Mesenchymal stem cell (in vitro differentiated cells and primary cell): Measurements from ENCODE around the gene APC.

ENCODE experiments used
- DNase-seq: peaks from one replicate; pipeline ENCODE4 v3.0.0-alpha.2; 2013
- H2AFZ ChIP-seq: one replicate; pipeline ENCODE4 v1.6.1; 2013; ENCODE audit warnings: low read depth, mild to moderate bottlenecking, control low read depth, inconsistent platforms, low read length, moderate library complexity
- H2AK5ac ChIP-seq: 2 replicates; pipeline ENCODE4 v1.6.1; 2013; ENCODE audit warnings: low read length, moderate library complexity, mild to moderate bottlenecking, inconsistent platforms; ENCODE audit not compliant: severe bottlenecking
- H2BK120ac ChIP-seq: one replicate; pipeline ENCODE4 v1.6.1; 2013; ENCODE audit warnings: low read depth, mild to moderate bottlenecking, inconsistent platforms, low read length, moderate library complexity
- H2BK12ac ChIP-seq, 2 experiments: one replicate each; pipeline ENCODE4 v1.6.1; 2013; ENCODE audit warnings: inconsistent platforms in 2 of 2, low read length in 2 of 2, mild to moderate bottlenecking in 2 of 2, moderate library complexity in 2 of 2, control low read depth in 1 of 2
- H2BK15ac ChIP-seq: one replicate; pipeline ENCODE4 v1.6.1; 2013; ENCODE audit warnings: mild to moderate bottlenecking, low read depth, inconsistent platforms; ENCODE audit not compliant: poor library complexity, severe bottlenecking
- H2BK5ac ChIP-seq: 2 replicates; pipeline ENCODE4 v1.6.1; 2013; ENCODE audit warnings: low read depth, mild to moderate bottlenecking, low read length, control low read depth, inconsistent platforms; ENCODE audit not compliant: poor library complexity, severe bottlenecking
- H3K14ac ChIP-seq, 2 experiments: one replicate each; pipeline ENCODE4 v1.6.1; 2013; ENCODE audit warnings: inconsistent platforms in 2 of 2, low read length in 2 of 2, control low read depth in 1 of 2, mild to moderate bottlenecking in 1 of 2, moderate library complexity in 1 of 2
- H3K18ac ChIP-seq, 2 experiments: one replicate each; pipeline ENCODE4 v1.6.1; 2013; ENCODE audit warnings: inconsistent platforms in 2 of 2, low read length in 2 of 2, control low read depth in 1 of 2, low read depth in 1 of 2, mild to moderate bottlenecking in 1 of 2
- H3K23ac ChIP-seq, 2 experiments: one replicate each; pipeline ENCODE4 v1.6.1; 2013; ENCODE audit warnings: inconsistent platforms in 2 of 2, low read length in 2 of 2, mild to moderate bottlenecking in 2 of 2, moderate library complexity in 2 of 2, control low read depth in 1 of 2
- H3K27ac ChIP-seq: 2 replicates; pipeline ENCODE4 v1.5.1; 2013; ENCODE audit warnings: mild to moderate bottlenecking, moderate library complexity, low read length, control low read depth, inconsistent platforms; ENCODE audit not compliant: poor library complexity, severe bottlenecking
- H3K27me3 ChIP-seq, 2 experiments: 2 replicates each; pipeline versions ENCODE4 v1.6.1 to v1.7.0; 2013; ENCODE audit warnings: low read length in 2 of 2, mild to moderate bottlenecking in 2 of 2, moderate library complexity in 2 of 2, control low read depth in 1 of 2, inconsistent platforms in 1 of 2; ENCODE audit not compliant: control insufficient read depth in 1 of 2, insufficient read depth in 1 of 2
- H3K36me3 ChIP-seq, 2 experiments: 2 replicates each; pipeline versions ENCODE4 v1.6.1 to v1.7.0; 2013; ENCODE audit warnings: low read length in 2 of 2, control low read depth in 1 of 2, inconsistent platforms in 1 of 2, low read depth in 1 of 2, mild to moderate bottlenecking in 1 of 2; ENCODE audit not compliant: insufficient read depth in 2 of 2, control insufficient read depth in 1 of 2
- H3K4ac ChIP-seq, 2 experiments: one replicate each; pipeline ENCODE4 v1.6.1; 2013; ENCODE audit warnings: inconsistent platforms in 2 of 2, low read length in 2 of 2, mild to moderate bottlenecking in 2 of 2, moderate library complexity in 2 of 2, control low read depth in 1 of 2, low read depth in 1 of 2
- H3K4me1 ChIP-seq: 2 replicates; pipeline ENCODE4 v1.6.1; 2013; ENCODE audit warnings: low read depth, low read length, control low read depth; ENCODE audit not compliant: control insufficient read depth, insufficient read depth
- H3K4me2 ChIP-seq: 2 replicates; pipeline ENCODE4 v1.6.1; 2013; ENCODE audit warnings: low read length, mild to moderate bottlenecking, inconsistent platforms; ENCODE audit not compliant: poor library complexity, severe bottlenecking
- H3K4me3 ChIP-seq, 2 experiments: 2 replicates each; pipeline versions ENCODE4 v1.5.1 to v1.7.0; 2013; ENCODE audit warnings: low read length in 2 of 2, mild to moderate bottlenecking in 2 of 2, control low read depth in 1 of 2, low read depth in 1 of 2; ENCODE audit not compliant: insufficient read depth in 1 of 2
- H3K79me1 ChIP-seq: replicated peaks from 2 replicates; pipeline ENCODE4 v1.6.1; 2013; ENCODE audit warnings: mild to moderate bottlenecking, control low read depth, low read length, inconsistent platforms; ENCODE audit not compliant: poor library complexity, severe bottlenecking
- H3K9ac ChIP-seq: 2 replicates; pipeline ENCODE4 v1.7.0; 2013; ENCODE audit warnings: mild to moderate bottlenecking, low read length, moderate library complexity
- H3K9me3 ChIP-seq: 2 replicates; pipeline ENCODE4 v1.7.0; 2013; ENCODE audit warnings: mild to moderate bottlenecking, low read length; ENCODE audit not compliant: control insufficient read depth
- H4K8ac ChIP-seq: one replicate; pipeline ENCODE4 v1.6.1; 2013; ENCODE audit warnings: inconsistent platforms, mild to moderate bottlenecking, low read length, moderate library complexity
- H4K91ac ChIP-seq: one replicate; pipeline ENCODE4 v1.6.1; 2013; ENCODE audit warnings: mild to moderate bottlenecking, low read length, inconsistent platforms
- WGBS: methylation state at CpG from one replicate; pipeline ENCODE4 v1.1.7; 2013; ENCODE audit warnings: mixed read lengths; 5-methylcytosine and 5-hydroxymethylcytosine counted together

The APC gene

DNA sequence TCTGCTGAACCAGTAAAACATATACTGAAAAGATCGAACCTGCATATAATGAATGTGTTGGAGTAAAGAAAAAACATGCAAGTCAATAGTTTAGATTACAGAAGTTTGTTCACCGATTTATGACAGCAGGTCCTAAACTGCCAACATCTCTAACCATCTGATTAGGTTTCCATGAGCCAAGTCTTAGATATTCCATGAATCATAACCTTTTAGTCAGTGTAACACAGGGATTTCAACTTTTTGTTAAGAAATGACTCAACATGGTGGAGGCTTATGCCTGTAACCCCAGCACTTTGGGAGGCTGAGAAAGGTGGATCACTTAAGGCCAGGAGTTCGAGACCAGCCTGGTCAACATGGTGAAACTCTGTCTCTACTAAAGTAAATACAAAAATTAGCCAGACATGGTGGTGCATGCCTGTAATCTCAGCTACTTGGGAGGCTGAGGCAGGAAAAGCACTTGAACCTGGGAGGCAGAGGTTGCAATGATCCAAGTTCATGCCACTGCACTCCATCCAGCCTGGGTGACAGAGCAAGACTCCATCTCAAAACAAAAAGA is 38.7 kb downstream of the APC start:
- Histone ChIP-seq H3K23ac (no peak overlapping the region), H3K9ac (peak overlapping the region; percentile 50), H3K4me3 (no peak overlapping the region), H2AFZ (no peak overlapping the region), H3K4me1 (no peaks in the 10 kb centered on the region), H3K14ac (no peak overlapping the region), H2AK5ac (no peak overlapping the region), H3K27ac (no peak overlapping the region), H4K8ac (no peak overlapping the region), H3K4ac (no peak overlapping the region), H3K18ac (no peak overlapping the region), H3K36me3 (peaks cover 2 to 16% of the 10 kb centered on the region in 2 experiments), H3K79me1 (no peaks in the 10 kb centered on the region), H3K4me2 (no peak overlapping the region), H2BK5ac (no peak overlapping the region), H2BK120ac (no peak overlapping the region), H3K27me3 (no peaks in the 10 kb centered on the region), H2BK15ac (no peak overlapping the region), H4K91ac (no peak overlapping the region), H2BK12ac (no peak overlapping the region), H3K9me3 (no peaks in the 10 kb centered on the region)
- WGBS: 96% methylated on average over 3 of the region's 3 CpGs
- DNase-seq: peak; percentile 37

DNA sequence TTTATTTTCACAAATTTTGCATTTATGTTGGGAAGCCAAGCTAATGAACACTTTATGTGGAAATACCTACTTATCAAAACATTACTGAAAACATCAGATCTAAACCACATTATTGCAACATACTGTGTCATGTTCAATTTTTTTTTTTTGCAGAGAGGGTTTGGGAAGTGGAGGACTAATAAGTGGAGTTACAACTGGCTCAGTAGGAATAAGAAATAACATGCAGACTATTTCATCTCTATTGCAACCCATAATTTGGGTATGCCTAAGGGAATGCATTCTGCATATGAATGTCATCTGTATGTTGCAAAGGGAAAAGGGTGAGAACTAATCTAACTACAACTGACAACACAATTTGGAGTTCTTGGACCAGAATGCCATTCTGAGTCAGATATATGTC is 41.8 kb downstream of the APC start:
- no peaks in the 10 kb centered on the region for H3K27me3 ChIP-seq
- H3K4ac ChIP-seq: no peak overlapping the region
- H2AFZ ChIP-seq: no peak overlapping the region
- no peak overlapping the region for H2BK15ac ChIP-seq
- no peak overlapping the region for H2BK12ac ChIP-seq
- H3K9ac ChIP-seq: no peak overlapping the region
- H3K36me3 ChIP-seq: peaks cover 8 to 35% of the 10 kb centered on the region in 2 experiments
- H3K79me1 ChIP-seq: peaks cover 4% of the 10 kb centered on the region
- H2BK120ac ChIP-seq: no peak overlapping the region
- no peak overlapping the region for H3K18ac ChIP-seq
- H4K91ac ChIP-seq: no peak overlapping the region
- H2AK5ac ChIP-seq: no peak overlapping the region
- peak; percentile 60 for DNase-seq
- H3K27ac ChIP-seq: no peak overlapping the region
- H3K23ac ChIP-seq: no peak overlapping the region
- H2BK5ac ChIP-seq: no peak overlapping the region
- H4K8ac ChIP-seq: no peak overlapping the region
- no peak overlapping the region for H3K4me2 ChIP-seq
- H3K9me3 ChIP-seq: no peaks in the 10 kb centered on the region
- no peaks in the 10 kb centered on the region for H3K4me1 ChIP-seq
- no peak overlapping the region for H3K4me3 ChIP-seq
- no peak overlapping the region for H3K14ac ChIP-seq

DNA sequence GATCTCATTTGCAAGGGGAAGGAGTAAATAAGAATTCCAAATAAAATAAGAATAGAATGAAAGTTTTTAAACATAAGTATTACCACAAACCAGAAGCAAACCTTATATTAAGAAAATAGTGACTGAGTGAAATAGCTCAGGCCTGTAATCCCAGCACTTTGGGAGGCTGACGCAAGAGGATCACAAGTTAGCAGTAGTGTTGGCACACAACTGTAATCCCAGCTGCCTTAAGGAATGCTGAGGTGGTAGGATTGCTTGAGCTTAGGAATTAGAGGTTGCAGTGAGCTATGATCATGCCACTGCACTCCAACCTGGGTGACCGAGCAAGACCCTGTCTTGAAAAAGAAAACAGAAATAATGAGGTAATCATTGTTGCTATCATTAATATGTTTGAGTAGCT is 47.0 kb downstream of the APC start:
- Histone ChIP-seq H3K36me3 (peaks cover 6 to 31% of the 10 kb centered on the region in 2 experiments), H2BK12ac (no peak overlapping the region), H2AFZ (no peak overlapping the region), H2BK15ac (no peak overlapping the region), H3K18ac (no peak overlapping the region), H3K14ac (no peak overlapping the region), H3K4me3 (no peak overlapping the region), H3K4ac (no peak overlapping the region), H4K91ac (no peak overlapping the region), H3K9ac (peak overlapping the region; percentile 40), H2BK120ac (no peak overlapping the region), H2AK5ac (no peak overlapping the region), H4K8ac (no peak overlapping the region), H3K23ac (no peak overlapping the region), H3K4me2 (no peak overlapping the region), H3K79me1 (peaks cover 4% of the 10 kb centered on the region), H3K4me1 (no peaks in the 10 kb centered on the region), H3K9me3 (no peaks in the 10 kb centered on the region), H2BK5ac (no peak overlapping the region), H3K27ac (no peak overlapping the region), H3K27me3 (no peaks in the 10 kb centered on the region)
- 79% methylated on average over 2 of the region's 2 CpGs for WGBS
- DNase-seq: peak; percentile 63

DNA sequence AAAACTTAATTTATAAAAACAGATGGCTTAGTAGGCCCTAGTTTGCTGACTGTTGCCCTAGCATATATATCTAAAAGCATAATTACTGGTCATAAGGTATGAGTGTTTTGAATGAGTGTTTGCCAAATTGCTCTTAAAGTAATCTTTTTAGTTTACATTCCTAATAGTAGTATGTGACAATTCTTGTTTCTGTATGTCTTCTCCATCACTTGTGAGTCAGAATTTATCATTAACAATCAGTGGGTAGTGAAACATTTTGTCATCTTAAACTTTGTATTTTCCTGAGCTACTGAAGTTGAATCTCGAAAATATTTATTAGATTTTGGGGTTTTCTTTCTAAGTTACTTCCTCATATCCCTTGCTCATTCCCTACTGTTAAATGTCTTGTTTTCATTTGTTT is 49.6 kb downstream of the APC start:
- no peak overlapping the region for H2AFZ ChIP-seq
- peak; percentile 47 for DNase-seq
- no peak overlapping the region for H3K4me2 ChIP-seq
- H3K14ac ChIP-seq: no peak overlapping the region
- no peak overlapping the region for H3K18ac ChIP-seq
- no peak overlapping the region for H3K4me3 ChIP-seq
- no peak overlapping the region for H2BK5ac ChIP-seq
- no peak overlapping the region for H2BK15ac ChIP-seq
- no peak overlapping the region for H3K27ac ChIP-seq
- H3K23ac ChIP-seq: no peak overlapping the region
- H4K8ac ChIP-seq: no peak overlapping the region
- H3K36me3 ChIP-seq: peaks cover 9 to 18% of the 10 kb centered on the region in 2 experiments
- no peak overlapping the region for H2BK12ac ChIP-seq
- no peak overlapping the region for H2BK120ac ChIP-seq
- H3K4ac ChIP-seq: no peak overlapping the region
- H3K9me3 ChIP-seq: no peaks in the 10 kb centered on the region
- no peaks in the 10 kb centered on the region for H3K27me3 ChIP-seq
- no peaks in the 10 kb centered on the region for H3K4me1 ChIP-seq
- no peak overlapping the region for H3K9ac ChIP-seq
- no peak overlapping the region for H4K91ac ChIP-seq
- no CpG with 5 or more reads among the region's 1 CpG for WGBS
- H3K79me1 ChIP-seq: peaks cover 6% of the 10 kb centered on the region
- H2AK5ac ChIP-seq: no peak overlapping the region
